DND-41 (cell line): ENCODE data around the gene USP32.
A peak's percentile ranks its signal among the peaks of the same experiment; 100 is the strongest.

ENCODE experiments used
- ATAC-seq: fragments of 200-7000 bp; cut with Tn5 transposase; 3 replicates; pipeline ENCODE4 v1.9.1; 2021; ENCODE audit warnings: low read depth; ENCODE audit not compliant: insufficient read depth
- DNase-seq: peaks from one replicate; pipeline ENCODE4 v3.0.0-alpha.2; 2020
- H2AFZ ChIP-seq: 2 replicates; pipeline ENCODE4 v1.6.0; 2012; ENCODE audit warnings: low read depth, low read length
- H3K27ac ChIP-seq: 2 replicates; pipeline ENCODE4 v1.5.1; 2012; ENCODE audit warnings: low read length, inconsistent platforms
- H3K27me3 ChIP-seq: fragments of 200-600 bp; sonication (generic); 2 replicates; pipeline ENCODE4 v1.6.0; 2012; ENCODE audit warnings: low read length, mild to moderate bottlenecking, inconsistent platforms; ENCODE audit not compliant: insufficient read depth, poor library complexity
- H3K36me3 ChIP-seq: 2 replicates; pipeline ENCODE4 v1.5.1; 2012; ENCODE audit warnings: low read length, inconsistent platforms; ENCODE audit not compliant: insufficient read depth
- H3K4me1 ChIP-seq: 2 replicates; pipeline ENCODE4 v1.5.1; 2012; ENCODE audit warnings: mild to moderate bottlenecking, low read length; ENCODE audit not compliant: insufficient read depth
- H3K4me2 ChIP-seq: 2 replicates; pipeline ENCODE4 v1.6.0; 2012; ENCODE audit warnings: mild to moderate bottlenecking, moderate library complexity, low read length, inconsistent platforms; ENCODE audit not compliant: insufficient read depth
- H3K4me3 ChIP-seq, 2 experiments: fragments of 200-600 bp in 1 of 2; shearing (Covaris generic) in 1 of 2; 2 replicates each; pipeline ENCODE4 v1.5.1; 2012 to 2016; ENCODE audit warnings: inconsistent platforms in 2 of 2, low read length in 2 of 2, mild to moderate bottlenecking in 2 of 2, low read depth in 1 of 2, moderate library complexity in 1 of 2
- H3K79me2 ChIP-seq: 2 replicates; pipeline ENCODE4 v1.6.0; 2012; ENCODE audit warnings: low read length, inconsistent platforms; ENCODE audit not compliant: insufficient read depth
- H3K9ac ChIP-seq: 2 replicates; pipeline ENCODE4 v1.6.0; 2012; ENCODE audit warnings: low read depth, mild to moderate bottlenecking, inconsistent platforms, low read length, moderate library complexity
- H3K9me3 ChIP-seq: 2 replicates; pipeline ENCODE4 v1.5.1; 2012; ENCODE audit warnings: low read length, moderate library complexity, mild to moderate bottlenecking, inconsistent platforms; ENCODE audit not compliant: insufficient read depth, severe bottlenecking
- H4K20me1 ChIP-seq: 2 replicates; pipeline ENCODE4 v1.6.0; 2012; ENCODE audit warnings: low read length; ENCODE audit not compliant: insufficient read depth
- CTCF ChIP-seq: IDR thresholded peaks from 2 replicates; pipeline ENCODE4 v1.5.1; 2012; ENCODE audit warnings: borderline replicate concordance, low read length, moderate library complexity, mild to moderate bottlenecking; ENCODE audit not compliant: poor library complexity, severe bottlenecking; ENCODE audit errors: extremely low read depth
- EZH2 ChIP-seq: IDR thresholded peaks from 3 replicates; pipeline ENCODE4 v1.6.1; 2012; ENCODE audit warnings: borderline replicate concordance, low read depth, mild to moderate bottlenecking, moderate library complexity, low read length, inconsistent platforms; ENCODE audit not compliant: severe bottlenecking

The USP32 gene

GRCh38 chr17:60231691-60232090, 160.2 kb downstream of the USP32 start:
- no peak for DNase-seq

GRCh38 chr17:60231234-60231633, 160.7 kb downstream of the USP32 start:
- TF ChIP-seq EZH2 (no peak), CTCF (peak; percentile 63)
- H3K4me2 ChIP-seq, result no peak overlapping the region
- no peak overlapping the region for H3K9ac ChIP-seq
- no peaks in the 10 kb centered on the region for H4K20me1 ChIP-seq
- DNase-seq (no peak), ATAC-seq (no peak)
- peaks cover 25% of the 10 kb centered on the region for H3K36me3 ChIP-seq
- H3K9me3 ChIP-seq, result no peaks in the 10 kb centered on the region
- no peak overlapping the region for H3K4me3 ChIP-seq
- H3K27me3 ChIP-seq, result no peaks in the 10 kb centered on the region
- no peaks in the 10 kb centered on the region for H3K79me2 ChIP-seq
- no peak overlapping the region for H3K27ac ChIP-seq
- H2AFZ ChIP-seq, result no peak overlapping the region
- H3K4me1 ChIP-seq, result no peaks in the 10 kb centered on the region

More at GRCh38 chr17:60231691-60232090, 160.2 kb downstream of the USP32 start:
- TF ChIP-seq EZH2 (no peak), CTCF (no peak)
- Histone ChIP-seq H3K9me3 (no peaks in the 10 kb centered on the region), H3K4me1 (no peaks in the 10 kb centered on the region), H3K4me3 (no peak overlapping the region), H3K27me3 (no peaks in the 10 kb centered on the region), H3K4me2 (no peak overlapping the region), H3K9ac (no peak overlapping the region), H3K27ac (no peak overlapping the region), H3K36me3 (peaks cover 25% of the 10 kb centered on the region), H4K20me1 (no peaks in the 10 kb centered on the region), H3K79me2 (no peaks in the 10 kb centered on the region), H2AFZ (no peak overlapping the region)
- no peak for ATAC-seq

- no peak overlapping the region for H3K9ac ChIP-seq
- H3K36me3 ChIP-seq, result peaks cover 17% of the 10 kb centered on the region
- H4K20me1 ChIP-seq, result no peaks in the 10 kb centered on the region
- H3K4me2 ChIP-seq, result no peak overlapping the region
- no peak overlapping the region for H2AFZ ChIP-seq
- H3K27me3 ChIP-seq, result no peaks in the 10 kb centered on the region
- H3K4me1 ChIP-seq, result no peaks in the 10 kb centered on the region
- no peaks in the 10 kb centered on the region for H3K79me2 ChIP-seq
- TF ChIP-seq EZH2, result no peak
- TF ChIP-seq CTCF, result no peak
- DNase-seq (no peak), ATAC-seq (no peak)
- no peak overlapping the region for H3K27ac ChIP-seq
- no peak overlapping the region for H3K4me3 ChIP-seq
- H3K9me3 ChIP-seq, result no peaks in the 10 kb centered on the region
Observed at GRCh38 chr17:60230358-60230757, 161.6 kb downstream of the USP32 start.
